Neural progenitor cell (in vitro differentiated cells): ENCODE measurements around the gene UGGT1.

Experiments
- CTCF ChIP-seq: fragments of 200-600 bp; sonication (generic); IDR thresholded peaks from 2 replicates; pipeline ENCODE4 v1.5.1; 2017; ENCODE audit warnings: antibody characterized with exemption, mild to moderate bottlenecking
- EZH2 ChIP-seq: fragments of 200-600 bp; sonication (generic); IDR thresholded peaks from 2 replicates; pipeline ENCODE4 v1.6.1; 2017; ENCODE audit warnings: antibody characterized with exemption, mild to moderate bottlenecking, moderate library complexity

- TF ChIP-seq CTCF (no peak), EZH2 (no peak)
These were observed 17.7 kb upstream of the UGGT1 start for GRCh38 chr2:128073278-128073677.
